Lower lobe of right lung (tissue), 2 donors: ENCODE measurements around the gene DNAAF8. TPM values are rescaled to one million over a fixed set of nuclear protein-coding genes. Genes with fewer than 3 reads are reported as not detected.

Experiments
- ATAC-seq, 2 donors: fragments of 200-7000 bp; cut with Tn5 transposase; one replicate each; pipeline ENCODE4 v1.9.1; 2020 to 2022; ENCODE audit warnings: mild to moderate bottlenecking in 2 of 2, moderate library complexity in 2 of 2
- DNase-seq: peaks from one replicate; pipeline ENCODE4 v3.0.0-alpha.2; 2020
- H3K27ac ChIP-seq: fragments of 200-600 bp; one replicate; pipeline ENCODE4 v1.8.0; 2022
- H3K27me3 ChIP-seq: fragments of 200-600 bp; one replicate; pipeline ENCODE4 v1.8.0; 2022; ENCODE audit warnings: low read depth
- H3K36me3 ChIP-seq: fragments of 200-600 bp; one replicate; pipeline ENCODE4 v1.8.0; 2022; ENCODE audit warnings: mild to moderate bottlenecking
- H3K4me1 ChIP-seq: fragments of 200-600 bp; one replicate; pipeline ENCODE4 v1.8.0; 2022
- H3K4me3 ChIP-seq: fragments of 200-600 bp; one replicate; pipeline ENCODE4 v1.8.0; 2022; ENCODE audit warnings: mild to moderate bottlenecking
- H3K9me3 ChIP-seq: fragments of 200-600 bp; one replicate; pipeline ENCODE4 v1.8.0; 2022
- CTCF ChIP-seq: fragments of 200-600 bp; IDR thresholded peaks from one replicate; pipeline ENCODE4 v1.8.0; 2022; ENCODE audit warnings: antibody characterized with exemption, mild to moderate bottlenecking
- intact Hi-C: fragments of 100-400 bp; cut with DNase I; formaldehyde crosslinking; loops from one replicate; pipeline ENCODE4 v1.11.0; 2022
- total RNA-seq: library from RNA; stranded (reverse); fragmentation: NEBNext Ultra II Directional; extraction: Animal tissue kit (Norgen Biotek cat#: 25700); gene quantifications from one replicate; pipeline ENCODE4 v1.2.1, GENCODE V29; 2021
- donor health status: DM: no; HTN: yes; CAD: no; lungs with severe emphysema.

DNAAF8 gene
- total RNA-seq, 1 donor from 2014 or later, result 3.4 TPM

- TF ChIP-seq CTCF, result no peak
- no peak overlapping the region for H3K4me3 ChIP-seq
- no peaks in the 10 kb centered on the region for H3K9me3 ChIP-seq
- intact Hi-C loops, result no loop called here
- H3K36me3 ChIP-seq, result no peaks in the 10 kb centered on the region
- H3K27ac ChIP-seq, result no peak overlapping the region
- H3K27me3 ChIP-seq, result no peaks in the 10 kb centered on the region
- no peaks in the 10 kb centered on the region for H3K4me1 ChIP-seq
- ATAC-seq (no peak), DNase-seq (no peak)
Observed at GRCh38 chr16:4788910-4789309, 54.6 kb downstream of the DNAAF8 start.

GRCh38 chr16:4790261-4790660 is 55.9 kb downstream of the DNAAF8 start:
- no peaks in the 10 kb centered on the region for H3K27me3 ChIP-seq
- DNase-seq, result no peak
- no peak overlapping the region for H3K4me3 ChIP-seq
- TF ChIP-seq CTCF, result no peak
- no peaks in the 10 kb centered on the region for H3K36me3 ChIP-seq
- intact Hi-C loops, result no loop called here
- no peak overlapping the region for H3K27ac ChIP-seq
- ATAC-seq, result no peak
- H3K4me1 ChIP-seq, result no peaks in the 10 kb centered on the region
- H3K9me3 ChIP-seq, result no peaks in the 10 kb centered on the region

- Histone ChIP-seq H3K27me3 (no peaks in the 10 kb centered on the region), H3K27ac (no peak overlapping the region), H3K9me3 (no peaks in the 10 kb centered on the region), H3K4me1 (no peaks in the 10 kb centered on the region), H3K4me3 (no peak overlapping the region), H3K36me3 (no peaks in the 10 kb centered on the region)
- ATAC-seq (no peak), DNase-seq (no peak)
- intact Hi-C loops, result no loop called here
- no peak for TF ChIP-seq CTCF
Observed at GRCh38 chr16:4790871-4791270, 56.5 kb downstream of the DNAAF8 start.

GRCh38 chr16:4792951-4793513 is 58.7 kb downstream of the DNAAF8 start:
- Histone ChIP-seq H3K27ac (no peak overlapping the region), H3K27me3 (no peaks in the 10 kb centered on the region), H3K4me3 (no peak overlapping the region), H3K9me3 (no peaks in the 10 kb centered on the region), H3K36me3 (peaks cover 9% of the 10 kb centered on the region), H3K4me1 (no peaks in the 10 kb centered on the region)
- ATAC-seq (no peak), DNase-seq (no peak)
- no peak for TF ChIP-seq CTCF
- intact Hi-C loops, result no loop called here

- intact Hi-C loops, result no loop called here
- H3K36me3 ChIP-seq, result peaks cover 14% of the 10 kb centered on the region
- peak; percentile 82 for ATAC-seq
- H3K27me3 ChIP-seq, result no peaks in the 10 kb centered on the region
- H3K27ac ChIP-seq, result peak within 1 kb of the TSS; percentile 31
- no peaks in the 10 kb centered on the region for H3K9me3 ChIP-seq
- DNase-seq, result peak; percentile 81
- H3K4me3 ChIP-seq, result peak within 1 kb of the TSS; percentile 41
- TF ChIP-seq CTCF, result no peak
- peaks cover 4% of the 10 kb centered on the region for H3K4me1 ChIP-seq
Observed at GRCh38 chr16:4795181-4795827, 61.0 kb downstream of the DNAAF8 start, which contains the start of gene SMIM22. Gene SMIM22 (plus strand): TSS chr16:4795369. CDS start chr16:4795735, 366 bp downstream.
